HCT116 (cell line): ENCODE data around the gene RBM44. TPM values are rescaled to one million over a fixed set of nuclear protein-coding genes. Genes with fewer than 3 reads are reported as not detected.
"Not testable (repeated sequence)": the region's sequence is repeated elsewhere in the genome, so short reads cannot be mapped to it uniquely, and the experiment has no call there.

Experiments used
- ATAC-seq: fragments of 200-7000 bp; cut with Tn5 transposase; 2 replicates; pipeline ENCODE4 v1.9.1; 2020; ENCODE audit warnings: mild to moderate bottlenecking, moderate library complexity
- BruUV-seq: library from RNA; stranded (reverse); fragments of 400-500 nt; replicated peaks from 2 replicates; lab custom pipeline; 2021; lab: Mats Ljungman, UMichigan
- CTCF ChIA-PET: fragments of 300-600 bp; sonication (Branson Sonifier 250); formaldehyde crosslinking; loops from one replicate; lab custom pipeline; 2021; ENCODE audit warnings: antibody characterized with exemption; lab: Charles Lee
- POLR2A ChIA-PET: fragments of 300-600, 350-600 bp; sonication (Branson Sonifier 250); formaldehyde crosslinking; loops from one replicate; lab custom pipeline; 2021; ENCODE audit warnings: antibody characterized with exemption; lab: Charles Lee
- RAD21 ChIA-PET, 2 experiments: fragments of 300-600 bp; sonication (Branson Sonifier 250); formaldehyde crosslinking; loops; one replicate each; lab custom pipeline; 2023; ENCODE audit warnings: low total read pairs in 2 of 2; ENCODE audit not compliant: uncharacterized antibody in 2 of 2, unreplicated experiment in 2 of 2, low non-redundant PET in 1 of 2; lab: Charles Lee
- DNase-seq: peaks from one replicate; pipeline ENCODE4 v3.0.0-alpha.2; 2010; ENCODE audit warnings: low read depth, low spot score
- H2AFZ ChIP-seq: fragments of 200-600 bp; shearing (Covaris generic), sonication (generic); 2 replicates; pipeline ENCODE4 v1.6.1; 2017; ENCODE audit warnings: low read depth, mixed run types, mixed read lengths, antibody characterized with exemption, low read length; ENCODE audit not compliant: poor library complexity, severe bottlenecking
- H3K27ac ChIP-seq: 2 replicates; pipeline ENCODE4 v1.5.1; 2012; ENCODE audit warnings: low read depth, low read length
- H3K27me3 ChIP-seq: fragments of 200-600 bp; sonication (generic); 2 replicates; pipeline ENCODE4 v1.6.1; 2016; ENCODE audit warnings: mixed run types, low read length, mixed read lengths; ENCODE audit not compliant: insufficient read depth
- H3K36me3 ChIP-seq, 2 experiments: fragments of 200-500 bp in 1 of 2; fragments of 200-600 bp in 1 of 2; sonication (Bioruptor generic) in 1 of 2; sonication (generic) in 1 of 2; 2 replicates each; pipeline versions ENCODE4 v1.5.1 to v1.6.1; 2014 to 2016; ENCODE audit warnings: low read length in 2 of 2, inconsistent platforms in 1 of 2, mixed read lengths in 1 of 2, mixed run types in 1 of 2; ENCODE audit not compliant: insufficient read depth in 2 of 2, control insufficient read depth in 1 of 2
- H3K4me1 ChIP-seq, 2 experiments: fragments of 200-600 bp in 1 of 2; sonication (generic) in 1 of 2; 2 replicates each; pipeline versions ENCODE4 v1.5.1 to v1.6.1; 2012 to 2017; ENCODE audit warnings: low read length in 2 of 2, inconsistent platforms in 1 of 2, mild to moderate bottlenecking in 1 of 2, mixed read lengths in 1 of 2, mixed run types in 1 of 2, moderate library complexity in 1 of 2; ENCODE audit not compliant: insufficient read depth in 2 of 2, control insufficient read depth in 1 of 2
- H3K4me2 ChIP-seq: fragments of 200-600 bp; sonication (generic); 2 replicates; pipeline ENCODE4 v1.6.1; 2017; ENCODE audit warnings: mixed run types, low read length, mixed read lengths
- H3K4me3 ChIP-seq, 2 experiments: fragments of 200-600 bp in 1 of 2; sonication (generic) in 1 of 2; replicated peaks in 1 of 2; 2 replicates each; pipeline ENCODE4 v1.5.1; 2011 to 2016; ENCODE audit warnings: low read length in 2 of 2, control low read depth in 1 of 2, low read depth in 1 of 2, mild to moderate bottlenecking in 1 of 2, mixed read lengths in 1 of 2, mixed run types in 1 of 2
- H3K79me2 ChIP-seq: fragments of 200-600 bp; sonication (generic); 2 replicates; pipeline ENCODE4 v1.6.1; 2017; ENCODE audit warnings: mild to moderate bottlenecking, mixed run types, low read length, moderate library complexity, mixed read lengths; ENCODE audit not compliant: insufficient read depth
- H3K9ac ChIP-seq: fragments of 200-600 bp; sonication (generic); 2 replicates; pipeline ENCODE4 v1.6.1; 2016; ENCODE audit warnings: low read length, mixed read lengths
- H3K9me2 ChIP-seq: fragments of 200-600 bp; sonication (generic), shearing (Covaris generic); 2 replicates; pipeline ENCODE4 v1.6.1; 2017; ENCODE audit warnings: mixed run types, mild to moderate bottlenecking, moderate library complexity; ENCODE audit not compliant: insufficient read depth
- H3K9me3 ChIP-seq, 2 experiments: fragments of 200-500 bp in 1 of 2; fragments of 200-600 bp in 1 of 2; sonication (Bioruptor generic) in 1 of 2; sonication (generic) in 1 of 2; 2 replicates each; pipeline ENCODE4 v1.6.1; 2014 to 2017; ENCODE audit warnings: low read length in 2 of 2, mixed read lengths in 2 of 2, inconsistent platforms in 1 of 2, low read depth in 1 of 2, mild to moderate bottlenecking in 1 of 2, mixed run types in 1 of 2, moderate library complexity in 1 of 2; ENCODE audit not compliant: control insufficient read depth in 1 of 2, insufficient read depth in 1 of 2
- H4K20me1 ChIP-seq: fragments of 200-600 bp; sonication (generic), shearing (Covaris generic); 2 replicates; pipeline ENCODE4 v1.6.1; 2017; ENCODE audit warnings: mixed run types, mild to moderate bottlenecking, moderate library complexity; ENCODE audit not compliant: insufficient read depth
- EGR1 ChIP-seq: IDR thresholded peaks from 2 replicates; pipeline ENCODE4 v1.6.1; 2012; ENCODE audit warnings: low read depth
- JUND ChIP-seq: IDR thresholded peaks from 2 replicates; pipeline ENCODE4 v1.6.1; 2012
- POLR2A ChIP-seq: IDR thresholded peaks from 2 replicates; pipeline ENCODE4 v1.7.0; 2011; ENCODE audit warnings: borderline replicate concordance; ENCODE audit not compliant: insufficient read depth, insufficient read length; ENCODE audit errors: extremely low read depth
- POLR2AphosphoS5 ChIP-seq: IDR thresholded peaks from 2 replicates; pipeline ENCODE4 v1.6.1; 2011; ENCODE audit warnings: mild to moderate bottlenecking, low read depth, low read length, moderate library complexity
- SIN3A ChIP-seq: IDR thresholded peaks from 2 replicates; pipeline ENCODE4 v1.6.1; 2012; ENCODE audit warnings: low read depth
- ZFX ChIP-seq: fragments of 450-650 bp; IDR thresholded peaks from 2 replicates; pipeline ENCODE4 v1.6.1; 2017
- ZNF274 ChIP-seq: fragments of 200-500 bp; sonication (Bioruptor generic); IDR thresholded peaks from 2 replicates; pipeline ENCODE4 v1.6.1; 2014; ENCODE audit warnings: mild to moderate bottlenecking, low read depth, low read length, inconsistent platforms
- intact Hi-C: fragments of 100-400 bp; cut with micrococcal nuclease; formaldehyde crosslinking; loops from 2 replicates; pipeline ENCODE4 v1.10.0; 2022
- total RNA-seq: library from RNA; stranded (reverse); gene quantifications from one replicate; pipeline ENCODE4 v1.2.1, GENCODE V29; 2021; ENCODE audit not compliant: unreplicated experiment
- TF ChIP-seq, protein P1 (sequence below): IDR thresholded peaks from 2 replicates; pipeline ENCODE4 v1.6.1; 2012
- TF ChIP-seq, protein P2 (sequence below): IDR thresholded peaks from 2 replicates; pipeline ENCODE4 v1.6.1; 2012; ENCODE audit warnings: low read depth
- TF ChIP-seq, protein P3 (sequence below), 3 experiments: fragments of 200-600 bp in 1 of 3; sonication (generic) in 1 of 3; IDR thresholded peaks in 2 of 3; conservative IDR thresholded peaks in 1 of 3; 2 replicates each; pipeline ENCODE4 v1.5.1; 2012 to 2017; ENCODE audit warnings: low read depth in 2 of 3, low read length in 2 of 3, antibody characterized with exemption in 1 of 3, borderline replicate concordance in 1 of 3, control low read depth in 1 of 3, mild to moderate bottlenecking in 1 of 3, mixed read lengths in 1 of 3, mixed run types in 1 of 3, moderate library complexity in 1 of 3; ENCODE audit not compliant: insufficient read depth in 1 of 3

RBM44 gene
- total RNA-seq, 1 experiment from 2014 or later = 0.54 TPM

DNA sequence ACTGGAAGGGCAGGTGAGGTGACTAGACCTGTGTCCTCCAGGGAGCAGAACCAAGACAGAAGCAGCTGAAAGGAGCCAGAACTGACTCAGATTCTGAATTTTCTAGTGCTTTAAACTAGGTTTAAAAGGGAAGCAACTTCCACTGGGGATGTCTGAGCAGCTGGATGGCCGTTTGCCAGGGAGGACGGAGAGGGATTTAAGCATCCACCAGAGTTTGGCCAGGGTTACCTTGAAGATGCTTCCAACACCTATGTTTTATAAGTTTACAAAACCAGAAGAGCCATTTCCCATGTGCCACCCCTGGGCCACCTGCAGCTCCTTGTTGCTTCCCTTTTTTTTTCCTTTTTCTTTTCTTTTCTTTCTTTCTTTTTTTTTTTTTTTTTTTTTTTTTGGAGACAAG is 48.6 kb upstream of the RBM44 start:
- RAD21 ChIA-PET = no interaction called here
- POLR2A ChIA-PET = no interaction called here
- peaks cover 23 to 30% of the 10 kb centered on the region in 2 experiments for H3K36me3 ChIP-seq
- H3K9ac ChIP-seq = no peak overlapping the region
- no TSS peak for BruUV-seq
- H3K27ac ChIP-seq = no peak overlapping the region
- ATAC-seq = no peak
- peaks cover 7% of the 10 kb centered on the region; the same call in 1 of the 2 replicates for H4K20me1 ChIP-seq
- H3K27me3 ChIP-seq = no peaks in the 10 kb centered on the region
- H3K4me1 ChIP-seq = no peaks in the 10 kb centered on the region
- H3K9me2 ChIP-seq = no peaks in the 10 kb centered on the region
- CTCF ChIA-PET = no interaction called here
- H3K4me3 ChIP-seq = no peak overlapping the region
- H2AFZ ChIP-seq = no peak overlapping the region
- intact Hi-C loops = loop anchor here (10.0 kb wide), 1 partner anchor 235 kb away; no protein-coding TSS in a partner anchor
- peaks cover 26% of the 10 kb centered on the region for H3K79me2 ChIP-seq
- DNase-seq = no peak
- no peak for TF ChIP-seq POLR2AphosphoS5
- no peak for TF ChIP-seq ZNF274
- no peak for TF ChIP-seq ZFX
- no peak for TF ChIP-seq EGR1
- TF ChIP-seq, protein P1, sequence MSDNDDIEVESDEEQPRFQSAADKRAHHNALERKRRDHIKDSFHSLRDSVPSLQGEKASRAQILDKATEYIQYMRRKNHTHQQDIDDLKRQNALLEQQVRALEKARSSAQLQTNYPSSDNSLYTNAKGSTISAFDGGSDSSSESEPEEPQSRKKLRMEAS = no peak
- TF ChIP-seq, protein P2, sequence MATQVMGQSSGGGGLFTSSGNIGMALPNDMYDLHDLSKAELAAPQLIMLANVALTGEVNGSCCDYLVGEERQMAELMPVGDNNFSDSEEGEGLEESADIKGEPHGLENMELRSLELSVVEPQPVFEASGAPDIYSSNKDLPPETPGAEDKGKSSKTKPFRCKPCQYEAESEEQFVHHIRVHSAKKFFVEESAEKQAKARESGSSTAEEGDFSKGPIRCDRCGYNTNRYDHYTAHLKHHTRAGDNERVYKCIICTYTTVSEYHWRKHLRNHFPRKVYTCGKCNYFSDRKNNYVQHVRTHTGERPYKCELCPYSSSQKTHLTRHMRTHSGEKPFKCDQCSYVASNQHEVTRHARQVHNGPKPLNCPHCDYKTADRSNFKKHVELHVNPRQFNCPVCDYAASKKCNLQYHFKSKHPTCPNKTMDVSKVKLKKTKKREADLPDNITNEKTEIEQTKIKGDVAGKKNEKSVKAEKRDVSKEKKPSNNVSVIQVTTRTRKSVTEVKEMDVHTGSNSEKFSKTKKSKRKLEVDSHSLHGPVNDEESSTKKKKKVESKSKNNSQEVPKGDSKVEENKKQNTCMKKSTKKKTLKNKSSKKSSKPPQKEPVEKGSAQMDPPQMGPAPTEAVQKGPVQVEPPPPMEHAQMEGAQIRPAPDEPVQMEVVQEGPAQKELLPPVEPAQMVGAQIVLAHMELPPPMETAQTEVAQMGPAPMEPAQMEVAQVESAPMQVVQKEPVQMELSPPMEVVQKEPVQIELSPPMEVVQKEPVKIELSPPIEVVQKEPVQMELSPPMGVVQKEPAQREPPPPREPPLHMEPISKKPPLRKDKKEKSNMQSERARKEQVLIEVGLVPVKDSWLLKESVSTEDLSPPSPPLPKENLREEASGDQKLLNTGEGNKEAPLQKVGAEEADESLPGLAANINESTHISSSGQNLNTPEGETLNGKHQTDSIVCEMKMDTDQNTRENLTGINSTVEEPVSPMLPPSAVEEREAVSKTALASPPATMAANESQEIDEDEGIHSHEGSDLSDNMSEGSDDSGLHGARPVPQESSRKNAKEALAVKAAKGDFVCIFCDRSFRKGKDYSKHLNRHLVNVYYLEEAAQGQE = no peak
- TF ChIP-seq JUND = no peak
- TF ChIP-seq POLR2A = no peak
- TF ChIP-seq, protein P3, sequence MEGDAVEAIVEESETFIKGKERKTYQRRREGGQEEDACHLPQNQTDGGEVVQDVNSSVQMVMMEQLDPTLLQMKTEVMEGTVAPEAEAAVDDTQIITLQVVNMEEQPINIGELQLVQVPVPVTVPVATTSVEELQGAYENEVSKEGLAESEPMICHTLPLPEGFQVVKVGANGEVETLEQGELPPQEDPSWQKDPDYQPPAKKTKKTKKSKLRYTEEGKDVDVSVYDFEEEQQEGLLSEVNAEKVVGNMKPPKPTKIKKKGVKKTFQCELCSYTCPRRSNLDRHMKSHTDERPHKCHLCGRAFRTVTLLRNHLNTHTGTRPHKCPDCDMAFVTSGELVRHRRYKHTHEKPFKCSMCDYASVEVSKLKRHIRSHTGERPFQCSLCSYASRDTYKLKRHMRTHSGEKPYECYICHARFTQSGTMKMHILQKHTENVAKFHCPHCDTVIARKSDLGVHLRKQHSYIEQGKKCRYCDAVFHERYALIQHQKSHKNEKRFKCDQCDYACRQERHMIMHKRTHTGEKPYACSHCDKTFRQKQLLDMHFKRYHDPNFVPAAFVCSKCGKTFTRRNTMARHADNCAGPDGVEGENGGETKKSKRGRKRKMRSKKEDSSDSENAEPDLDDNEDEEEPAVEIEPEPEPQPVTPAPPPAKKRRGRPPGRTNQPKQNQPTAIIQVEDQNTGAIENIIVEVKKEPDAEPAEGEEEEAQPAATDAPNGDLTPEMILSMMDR (IDR thresholded peaks at IDR 0.05 in 2 of 3, conservative IDR thresholded peaks at IDR 0.05 in 1 of 3; ENCODE audit: borderline replicate concordance in 1 of 3, insufficient read depth in 1 of 3, low read depth in 2 of 3, low read length in 2 of 3) = no peak
- TF ChIP-seq SIN3A = no peak
- no peak overlapping the region for H3K4me2 ChIP-seq
- no peaks in the 10 kb centered on the region for H3K9me3 ChIP-seq

DNA sequence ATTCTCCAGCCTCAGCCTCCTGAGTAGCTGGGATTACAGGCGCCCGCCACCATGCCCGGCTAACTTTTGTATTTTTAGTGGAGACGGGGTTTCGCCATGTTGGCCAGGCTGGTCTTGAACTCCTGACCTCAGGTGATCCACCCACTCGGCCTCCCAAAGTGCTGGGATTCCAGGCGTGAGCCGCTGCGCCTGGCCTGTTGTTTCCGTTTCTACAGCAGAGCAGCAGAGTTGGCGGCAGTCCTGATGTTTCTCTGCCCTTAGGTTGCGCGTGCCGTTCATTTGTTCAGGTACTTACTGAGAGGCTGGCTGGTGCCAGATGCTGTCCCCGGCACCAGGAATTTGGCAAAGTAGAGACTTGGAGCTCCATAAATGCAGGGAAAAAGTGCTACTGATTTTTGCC is 48.1 kb upstream of the RBM44 start:
- intact Hi-C loops, CTCF ChIA-PET, POLR2A ChIA-PET, H3K9ac ChIP-seq, H3K9me2 ChIP-seq, ATAC-seq, H3K4me2 ChIP-seq, BruUV-seq, H3K27ac ChIP-seq, DNase-seq, H4K20me1 ChIP-seq, H2AFZ ChIP-seq, H3K27me3 ChIP-seq, H3K4me3 ChIP-seq, H3K4me1 ChIP-seq, RAD21 ChIA-PET, H3K9me3 ChIP-seq: not testable (repeated sequence)
- H3K36me3 ChIP-seq = peaks cover 23 to 33% of the 10 kb centered on the region in 2 experiments
- H3K79me2 ChIP-seq = peaks cover 21% of the 10 kb centered on the region; the same call in 1 of the 2 replicates
